HCT116 (cell line): ENCODE data around the gene SCN1B. TPM values are rescaled to one million over a fixed set of nuclear protein-coding genes. Genes with fewer than 3 reads are reported as not detected.

ENCODE experiments used
- ATAC-seq: fragments of 200-7000 bp; cut with Tn5 transposase; 2 replicates; pipeline ENCODE4 v1.9.1; 2020; ENCODE audit warnings: mild to moderate bottlenecking, moderate library complexity
- BruUV-seq: library from RNA; stranded (reverse); fragments of 400-500 nt; replicated peaks from 2 replicates; lab custom pipeline; 2021; lab: Mats Ljungman, UMichigan
- CTCF ChIA-PET: fragments of 300-600 bp; sonication (Branson Sonifier 250); formaldehyde crosslinking; loops from one replicate; lab custom pipeline; 2021; ENCODE audit warnings: antibody characterized with exemption; lab: Charles Lee
- POLR2A ChIA-PET: fragments of 300-600, 350-600 bp; sonication (Branson Sonifier 250); formaldehyde crosslinking; loops from one replicate; lab custom pipeline; 2021; ENCODE audit warnings: antibody characterized with exemption; lab: Charles Lee
- RAD21 ChIA-PET, 2 experiments: fragments of 300-600 bp; sonication (Branson Sonifier 250); formaldehyde crosslinking; loops; one replicate each; lab custom pipeline; 2023; ENCODE audit warnings: low total read pairs in 2 of 2; ENCODE audit not compliant: uncharacterized antibody in 2 of 2, unreplicated experiment in 2 of 2, low non-redundant PET in 1 of 2; lab: Charles Lee
- DNase-seq: peaks from one replicate; pipeline ENCODE4 v3.0.0-alpha.2; 2010; ENCODE audit warnings: low read depth, low spot score
- H2AFZ ChIP-seq: fragments of 200-600 bp; shearing (Covaris generic), sonication (generic); 2 replicates; pipeline ENCODE4 v1.6.1; 2017; ENCODE audit warnings: low read depth, mixed run types, mixed read lengths, antibody characterized with exemption, low read length; ENCODE audit not compliant: poor library complexity, severe bottlenecking
- H3K27ac ChIP-seq: 2 replicates; pipeline ENCODE4 v1.5.1; 2012; ENCODE audit warnings: low read depth, low read length
- H3K27me3 ChIP-seq: fragments of 200-600 bp; sonication (generic); 2 replicates; pipeline ENCODE4 v1.6.1; 2016; ENCODE audit warnings: mixed run types, low read length, mixed read lengths; ENCODE audit not compliant: insufficient read depth
- H3K36me3 ChIP-seq, 2 experiments: fragments of 200-500 bp in 1 of 2; fragments of 200-600 bp in 1 of 2; sonication (Bioruptor generic) in 1 of 2; sonication (generic) in 1 of 2; 2 replicates each; pipeline versions ENCODE4 v1.5.1 to v1.6.1; 2014 to 2016; ENCODE audit warnings: low read length in 2 of 2, inconsistent platforms in 1 of 2, mixed read lengths in 1 of 2, mixed run types in 1 of 2; ENCODE audit not compliant: insufficient read depth in 2 of 2, control insufficient read depth in 1 of 2
- H3K4me1 ChIP-seq, 2 experiments: fragments of 200-600 bp in 1 of 2; sonication (generic) in 1 of 2; 2 replicates each; pipeline versions ENCODE4 v1.5.1 to v1.6.1; 2012 to 2017; ENCODE audit warnings: low read length in 2 of 2, inconsistent platforms in 1 of 2, mild to moderate bottlenecking in 1 of 2, mixed read lengths in 1 of 2, mixed run types in 1 of 2, moderate library complexity in 1 of 2; ENCODE audit not compliant: insufficient read depth in 2 of 2, control insufficient read depth in 1 of 2
- H3K4me2 ChIP-seq: fragments of 200-600 bp; sonication (generic); 2 replicates; pipeline ENCODE4 v1.6.1; 2017; ENCODE audit warnings: mixed run types, low read length, mixed read lengths
- H3K4me3 ChIP-seq, 2 experiments: fragments of 200-600 bp in 1 of 2; sonication (generic) in 1 of 2; replicated peaks in 1 of 2; 2 replicates each; pipeline ENCODE4 v1.5.1; 2011 to 2016; ENCODE audit warnings: low read length in 2 of 2, control low read depth in 1 of 2, low read depth in 1 of 2, mild to moderate bottlenecking in 1 of 2, mixed read lengths in 1 of 2, mixed run types in 1 of 2
- H3K79me2 ChIP-seq: fragments of 200-600 bp; sonication (generic); 2 replicates; pipeline ENCODE4 v1.6.1; 2017; ENCODE audit warnings: mild to moderate bottlenecking, mixed run types, low read length, moderate library complexity, mixed read lengths; ENCODE audit not compliant: insufficient read depth
- H3K9ac ChIP-seq: fragments of 200-600 bp; sonication (generic); 2 replicates; pipeline ENCODE4 v1.6.1; 2016; ENCODE audit warnings: low read length, mixed read lengths
- H3K9me2 ChIP-seq: fragments of 200-600 bp; sonication (generic), shearing (Covaris generic); 2 replicates; pipeline ENCODE4 v1.6.1; 2017; ENCODE audit warnings: mixed run types, mild to moderate bottlenecking, moderate library complexity; ENCODE audit not compliant: insufficient read depth
- H3K9me3 ChIP-seq, 2 experiments: fragments of 200-500 bp in 1 of 2; fragments of 200-600 bp in 1 of 2; sonication (Bioruptor generic) in 1 of 2; sonication (generic) in 1 of 2; 2 replicates each; pipeline ENCODE4 v1.6.1; 2014 to 2017; ENCODE audit warnings: low read length in 2 of 2, mixed read lengths in 2 of 2, inconsistent platforms in 1 of 2, low read depth in 1 of 2, mild to moderate bottlenecking in 1 of 2, mixed run types in 1 of 2, moderate library complexity in 1 of 2; ENCODE audit not compliant: control insufficient read depth in 1 of 2, insufficient read depth in 1 of 2
- H4K20me1 ChIP-seq: fragments of 200-600 bp; sonication (generic), shearing (Covaris generic); 2 replicates; pipeline ENCODE4 v1.6.1; 2017; ENCODE audit warnings: mixed run types, mild to moderate bottlenecking, moderate library complexity; ENCODE audit not compliant: insufficient read depth
- EGR1 ChIP-seq: IDR thresholded peaks from 2 replicates; pipeline ENCODE4 v1.6.1; 2012; ENCODE audit warnings: low read depth
- JUND ChIP-seq: IDR thresholded peaks from 2 replicates; pipeline ENCODE4 v1.6.1; 2012
- POLR2A ChIP-seq: IDR thresholded peaks from 2 replicates; pipeline ENCODE4 v1.7.0; 2011; ENCODE audit warnings: borderline replicate concordance; ENCODE audit not compliant: insufficient read depth, insufficient read length; ENCODE audit errors: extremely low read depth
- YY1 ChIP-seq: IDR thresholded peaks from 2 replicates; pipeline ENCODE4 v1.6.1; 2011; ENCODE audit warnings: low read length, low read depth, moderate library complexity, mild to moderate bottlenecking; ENCODE audit not compliant: insufficient replicate concordance; ENCODE audit errors: extremely low read depth
- ZNF274 ChIP-seq: fragments of 200-500 bp; sonication (Bioruptor generic); IDR thresholded peaks from 2 replicates; pipeline ENCODE4 v1.6.1; 2014; ENCODE audit warnings: mild to moderate bottlenecking, low read depth, low read length, inconsistent platforms
- intact Hi-C: fragments of 100-400 bp; cut with micrococcal nuclease; formaldehyde crosslinking; loops from 2 replicates; pipeline ENCODE4 v1.10.0; 2022
- total RNA-seq: library from RNA; stranded (reverse); gene quantifications from one replicate; pipeline ENCODE4 v1.2.1, GENCODE V29; 2021; ENCODE audit not compliant: unreplicated experiment
- TF ChIP-seq, protein P1 (sequence below): IDR thresholded peaks from 2 replicates; pipeline ENCODE4 v1.6.1; 2012; ENCODE audit warnings: low read depth
- TF ChIP-seq, protein P2 (sequence below): IDR thresholded peaks from 2 replicates; pipeline ENCODE4 v1.6.1; 2011; ENCODE audit warnings: mild to moderate bottlenecking, low read length, moderate library complexity; ENCODE audit not compliant: insufficient replicate concordance; ENCODE audit errors: extremely low read depth

Gene SCN1B
- total RNA-seq, 1 experiment from 2014 or later: 6.6 TPM

DNA sequence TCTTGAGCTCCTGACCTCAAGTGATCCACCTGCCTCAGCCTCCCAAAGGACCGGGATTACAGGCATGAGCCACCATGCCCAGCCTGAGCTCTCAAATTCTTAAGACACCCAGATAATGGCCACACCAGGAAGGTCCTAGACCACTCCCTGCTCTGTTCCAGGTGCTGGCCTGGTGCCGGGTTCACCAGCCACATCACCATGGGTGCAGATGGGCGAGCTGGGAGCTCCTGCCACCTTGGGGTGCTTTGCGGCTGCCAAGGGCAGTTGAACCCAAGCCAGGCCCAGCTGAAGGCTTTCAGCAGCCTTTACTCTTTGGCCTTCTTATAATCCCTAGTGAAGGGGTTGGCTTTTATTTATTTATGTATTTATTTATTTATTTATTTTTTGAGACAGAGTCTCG lies 16.2 kb downstream of the SCN1B start:
- ChIA-PET CTCF (interaction anchor here (1.0 to 3.9 kb wide), 3 partner anchors 9 to 95 kb away, joined by 3 to 13 read pairs (median 12); no protein-coding TSS in a partner anchor), POLR2A (no interaction called here), RAD21 (no interaction called here)
- H3K9me2 ChIP-seq: no peaks in the 10 kb centered on the region
- no peaks in the 10 kb centered on the region for H3K36me3 ChIP-seq
- BruUV-seq: no TSS peak
- no peak overlapping the region for H3K4me3 ChIP-seq
- no peak overlapping the region for H3K27ac ChIP-seq
- H3K9ac ChIP-seq: no peak overlapping the region
- TF ChIP-seq, protein P1, sequence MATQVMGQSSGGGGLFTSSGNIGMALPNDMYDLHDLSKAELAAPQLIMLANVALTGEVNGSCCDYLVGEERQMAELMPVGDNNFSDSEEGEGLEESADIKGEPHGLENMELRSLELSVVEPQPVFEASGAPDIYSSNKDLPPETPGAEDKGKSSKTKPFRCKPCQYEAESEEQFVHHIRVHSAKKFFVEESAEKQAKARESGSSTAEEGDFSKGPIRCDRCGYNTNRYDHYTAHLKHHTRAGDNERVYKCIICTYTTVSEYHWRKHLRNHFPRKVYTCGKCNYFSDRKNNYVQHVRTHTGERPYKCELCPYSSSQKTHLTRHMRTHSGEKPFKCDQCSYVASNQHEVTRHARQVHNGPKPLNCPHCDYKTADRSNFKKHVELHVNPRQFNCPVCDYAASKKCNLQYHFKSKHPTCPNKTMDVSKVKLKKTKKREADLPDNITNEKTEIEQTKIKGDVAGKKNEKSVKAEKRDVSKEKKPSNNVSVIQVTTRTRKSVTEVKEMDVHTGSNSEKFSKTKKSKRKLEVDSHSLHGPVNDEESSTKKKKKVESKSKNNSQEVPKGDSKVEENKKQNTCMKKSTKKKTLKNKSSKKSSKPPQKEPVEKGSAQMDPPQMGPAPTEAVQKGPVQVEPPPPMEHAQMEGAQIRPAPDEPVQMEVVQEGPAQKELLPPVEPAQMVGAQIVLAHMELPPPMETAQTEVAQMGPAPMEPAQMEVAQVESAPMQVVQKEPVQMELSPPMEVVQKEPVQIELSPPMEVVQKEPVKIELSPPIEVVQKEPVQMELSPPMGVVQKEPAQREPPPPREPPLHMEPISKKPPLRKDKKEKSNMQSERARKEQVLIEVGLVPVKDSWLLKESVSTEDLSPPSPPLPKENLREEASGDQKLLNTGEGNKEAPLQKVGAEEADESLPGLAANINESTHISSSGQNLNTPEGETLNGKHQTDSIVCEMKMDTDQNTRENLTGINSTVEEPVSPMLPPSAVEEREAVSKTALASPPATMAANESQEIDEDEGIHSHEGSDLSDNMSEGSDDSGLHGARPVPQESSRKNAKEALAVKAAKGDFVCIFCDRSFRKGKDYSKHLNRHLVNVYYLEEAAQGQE: no peak
- no peak for TF ChIP-seq JUND
- TF ChIP-seq ZNF274: no peak
- no peak for TF ChIP-seq EGR1
- no peak for TF ChIP-seq YY1
- no peak for TF ChIP-seq POLR2A
- TF ChIP-seq, protein P2, sequence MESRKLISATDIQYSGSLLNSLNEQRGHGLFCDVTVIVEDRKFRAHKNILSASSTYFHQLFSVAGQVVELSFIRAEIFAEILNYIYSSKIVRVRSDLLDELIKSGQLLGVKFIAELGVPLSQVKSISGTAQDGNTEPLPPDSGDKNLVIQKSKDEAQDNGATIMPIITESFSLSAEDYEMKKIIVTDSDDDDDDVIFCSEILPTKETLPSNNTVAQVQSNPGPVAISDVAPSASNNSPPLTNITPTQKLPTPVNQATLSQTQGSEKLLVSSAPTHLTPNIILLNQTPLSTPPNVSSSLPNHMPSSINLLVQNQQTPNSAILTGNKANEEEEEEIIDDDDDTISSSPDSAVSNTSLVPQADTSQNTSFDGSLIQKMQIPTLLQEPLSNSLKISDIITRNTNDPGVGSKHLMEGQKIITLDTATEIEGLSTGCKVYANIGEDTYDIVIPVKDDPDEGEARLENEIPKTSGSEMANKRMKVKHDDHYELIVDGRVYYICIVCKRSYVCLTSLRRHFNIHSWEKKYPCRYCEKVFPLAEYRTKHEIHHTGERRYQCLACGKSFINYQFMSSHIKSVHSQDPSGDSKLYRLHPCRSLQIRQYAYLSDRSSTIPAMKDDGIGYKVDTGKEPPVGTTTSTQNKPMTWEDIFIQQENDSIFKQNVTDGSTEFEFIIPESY: no peak
- H3K79me2 ChIP-seq: no peaks in the 10 kb centered on the region
- intact Hi-C loops: no loop called here
- DNase-seq (no peak), ATAC-seq (no peak)
- H2AFZ ChIP-seq: no peak overlapping the region
- H3K9me3 ChIP-seq: no peaks in the 10 kb centered on the region
- H3K27me3 ChIP-seq: no peaks in the 10 kb centered on the region
- H3K4me1 ChIP-seq: no peaks in the 10 kb centered on the region
- H3K4me2 ChIP-seq: no peak overlapping the region
- H4K20me1 ChIP-seq: no peaks in the 10 kb centered on the region
